Kidney (tissue), 14 donors: ENCODE data around the gene GIPC2. TPM values are rescaled to one million over a fixed set of nuclear protein-coding genes. Genes with fewer than 3 reads are reported as not detected.

Experiments
- DNase-seq, 5 donors: peaks; one replicate each; pipeline ENCODE4 v3.0.0-alpha.2; 2013 to 2020
- FAIRE-seq: peaks from 2 replicates; lab custom pipeline; 2012; peaks lifted over from hg19 to GRCh38; lab: Jason Lieb, UNC
- H3K27ac ChIP-seq, 2 donors: one replicate each; pipeline ENCODE4 v1.7.0; 2013; ENCODE audit warnings: low read depth in 2 of 2, low read length in 2 of 2, inconsistent platforms in 1 of 2
- H3K27me3 ChIP-seq: one replicate; pipeline ENCODE4 v1.7.1; 2013; ENCODE audit warnings: low read length, inconsistent platforms; ENCODE audit not compliant: control insufficient read depth, insufficient read depth
- H3K36me3 ChIP-seq, 3 donors: one replicate each; pipeline versions ENCODE4 v1.7.0 to v1.7.1; 2013; ENCODE audit warnings: low read length in 3 of 3, control low read depth in 1 of 3, inconsistent platforms in 1 of 3; ENCODE audit not compliant: insufficient read depth in 3 of 3, control insufficient read depth in 2 of 3
- H3K4me1 ChIP-seq, 3 donors: one replicate each; pipeline versions ENCODE4 v1.7.0 to v1.7.1; 2013; ENCODE audit warnings: low read length in 3 of 3, inconsistent platforms in 1 of 3, low read depth in 1 of 3; ENCODE audit not compliant: control insufficient read depth in 2 of 3, insufficient read depth in 2 of 3
- H3K4me3 ChIP-seq, 3 donors: one replicate each; pipeline versions ENCODE4 v1.7.0 to v1.8.1; 2013; ENCODE audit warnings: low read length in 3 of 3, control low read depth in 1 of 3, inconsistent platforms in 1 of 3
- H3K9ac ChIP-seq, 3 donors: one replicate each; pipeline versions ENCODE4 v1.7.0 to v1.7.1; 2013; ENCODE audit warnings: low read length in 3 of 3, control low read depth in 1 of 3, inconsistent platforms in 1 of 3
- H3K9me3 ChIP-seq, 3 donors: one replicate each; pipeline versions ENCODE4 v1.7.0 to v1.7.1; 2013; ENCODE audit warnings: low read length in 3 of 3, control low read depth in 1 of 3, inconsistent platforms in 1 of 3; ENCODE audit not compliant: control insufficient read depth in 2 of 3, insufficient read depth in 1 of 3
- CTCF ChIP-seq: IDR thresholded peaks from 3 replicates; pipeline ENCODE4 v1.5.1; 2012; ENCODE audit warnings: mild to moderate bottlenecking, moderate library complexity, borderline replicate concordance; ENCODE audit not compliant: insufficient read depth; ENCODE audit errors: extremely low read depth
- intact Hi-C: fragments of 100-400 bp; cut with DNase I; formaldehyde crosslinking; loops from one replicate; pipeline ENCODE4 v1.11.1; 2022
- polyA plus RNA-seq: library from polyadenylated mRNA; stranded (reverse); fragments of 350-450 nt; fragmentation: Illumina TruSeq; extraction: RNeasy Lipid Tissue Mini Kit (QIAGEN cat#74804); gene quantifications from one replicate; pipeline ENCODE4 v1.2.3, GENCODE V29; 2014; ENCODE audit warnings: low read depth, low replicate concordance; ENCODE audit not compliant: insufficient read depth
- total RNA-seq: library from RNA; stranded (reverse); fragmentation: NEBNext Ultra II Directional; extraction: Animal tissue kit (Norgen Biotek cat#: 25700); gene quantifications from one replicate; pipeline ENCODE4 v1.2.1, GENCODE V29; 2021
- donor health status: control.
- donor health status: control.
- donor health status: control.
- donor health status: control.
- donor health status: control.
- donor health status: DM: yes; HTN: yes; CAD: no.
- donor health status: Normal renal cell carcinoma (clear cell type).

GIPC2 gene
- total and polyA plus RNA-seq, 2 donors from 2014 or later: 10.7 to 20.3 TPM

GRCh38 chr1:78036450-78036849, 9.3 kb upstream of the GIPC2 start:
- Histone ChIP-seq H3K9ac (no peak overlapping the region), H3K36me3 (no peaks in the 10 kb centered on the region), H3K4me3 (no peak overlapping the region), H3K9me3 (no peaks in the 10 kb centered on the region), H3K4me1 (no peaks in the 10 kb centered on the region), H3K27me3 (no peaks in the 10 kb centered on the region), H3K27ac (no peak overlapping the region)
- TF ChIP-seq CTCF: no peak
- no peak for FAIRE-seq
- no peak for DNase-seq
- intact Hi-C loops: no loop called here

GRCh38 chr1:78038071-78038470, 7.7 kb upstream of the GIPC2 start:
- no peak overlapping the region for H3K9ac ChIP-seq
- H3K27me3 ChIP-seq: no peaks in the 10 kb centered on the region
- FAIRE-seq: no peak
- no peaks in the 10 kb centered on the region for H3K36me3 ChIP-seq
- DNase-seq: no peak
- no peak overlapping the region for H3K4me3 ChIP-seq
- no peaks in the 10 kb centered on the region for H3K9me3 ChIP-seq
- no peaks in the 10 kb centered on the region for H3K4me1 ChIP-seq
- intact Hi-C loops: no loop called here
- H3K27ac ChIP-seq: no peak overlapping the region
- no peak for TF ChIP-seq CTCF

DNA sequence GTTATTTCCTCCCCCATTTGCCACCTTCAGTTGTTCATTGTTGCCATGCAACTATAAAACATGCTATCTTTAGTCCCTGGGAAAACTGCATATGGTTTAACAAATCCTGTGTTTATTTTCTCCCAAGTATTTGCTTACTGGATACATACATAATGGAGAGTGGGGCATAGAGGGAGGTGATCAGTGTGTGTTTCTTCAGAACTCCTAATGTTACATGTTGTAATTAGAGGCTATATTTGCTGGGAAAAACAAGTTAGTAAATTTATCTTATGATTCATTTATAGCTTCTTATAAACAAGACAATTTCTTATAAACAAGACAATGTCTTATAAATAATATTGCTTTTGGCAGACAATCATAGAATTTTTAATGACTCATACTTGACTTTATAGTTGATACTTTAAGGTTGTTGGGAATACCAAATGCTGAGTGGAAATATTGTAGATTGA, 7.3 kb upstream of the GIPC2 start:
- TF ChIP-seq CTCF: no peak
- Histone ChIP-seq H3K27ac (no peak overlapping the region), H3K4me1 (no peaks in the 10 kb centered on the region), H3K4me3 (no peak overlapping the region), H3K27me3 (no peaks in the 10 kb centered on the region), H3K36me3 (no peaks in the 10 kb centered on the region), H3K9me3 (no peaks in the 10 kb centered on the region), H3K9ac (no peak overlapping the region)
- intact Hi-C loops: no loop called here
- FAIRE-seq: no peak
- DNase-seq: no peak

- no peaks in the 10 kb centered on the region for H3K36me3 ChIP-seq
- no peaks in the 10 kb centered on the region for H3K27me3 ChIP-seq
- FAIRE-seq (no peak), DNase-seq (no peak)
- intact Hi-C loops: no loop called here
- H3K4me3 ChIP-seq: no peak overlapping the region
- no peak overlapping the region for H3K27ac ChIP-seq
- H3K9me3 ChIP-seq: no peaks in the 10 kb centered on the region
- H3K4me1 ChIP-seq: peaks cover 0 to 5% (median 2%) of the 10 kb centered on the region in 3 donors
- no peak overlapping the region for H3K9ac ChIP-seq
- TF ChIP-seq CTCF: no peak
Measured at GRCh38 chr1:78040484-78041089, 5.2 kb upstream of the GIPC2 start.
